IMR-90 (cell line): ENCODE results near the gene RET. TPM values are rescaled to one million over a fixed set of nuclear protein-coding genes. Genes with fewer than 3 reads are reported as not detected.

Experiments used
- ATAC-seq: fragments of 200-7000 bp; cut with Tn5 transposase; 2 replicates; pipeline ENCODE4 v1.9.1; 2020; ENCODE audit warnings: low read depth, mild to moderate bottlenecking, moderate library complexity
- BruUV-seq: library from RNA; stranded (reverse); fragments of 400-500 nt; replicated peaks from 2 replicates; lab custom pipeline; 2021; lab: Mats Ljungman, UMichigan
- CTCF ChIA-PET: fragments of 300-600 bp; formaldehyde crosslinking; extraction: SDS; loops from one replicate; lab custom pipeline; 2021; ENCODE audit warnings: antibody characterized with exemption; lab: Yijun Ruan, JAX
- POLR2A ChIA-PET: fragments of 300-600 bp; sonication (Branson Sonifier 250); formaldehyde crosslinking; loops from one replicate; lab custom pipeline; 2022; ENCODE audit warnings: antibody characterized with exemption; ENCODE audit not compliant: unreplicated experiment; lab: Charles Lee
- DNase-seq: peaks from one replicate; pipeline ENCODE4 v3.0.0; 2013
- H2AFZ ChIP-seq: replicated peaks from 2 replicates; pipeline ENCODE3; 2013; ENCODE audit warnings: low read length, mild to moderate bottlenecking; ENCODE audit not compliant: poor library complexity
- H2AK5ac ChIP-seq: 2 replicates; pipeline ENCODE4 v1.6.1; 2013; ENCODE audit warnings: low read depth, low read length, inconsistent platforms
- H2AK9ac ChIP-seq: replicated peaks from 2 replicates; pipeline ENCODE3; 2013; ENCODE audit warnings: mild to moderate bottlenecking, low read depth, low read length, moderate library complexity; ENCODE audit not compliant: poor library complexity
- H2BK120ac ChIP-seq: 2 replicates; pipeline ENCODE4 v1.6.1; 2013; ENCODE audit warnings: low read depth, low read length, inconsistent platforms
- H2BK15ac ChIP-seq: 3 replicates; pipeline ENCODE4 v1.6.1; 2013; ENCODE audit warnings: low read depth, low read length, inconsistent platforms
- H2BK20ac ChIP-seq: 2 replicates; pipeline ENCODE4 v1.6.1; 2013; ENCODE audit warnings: low read depth, mild to moderate bottlenecking, inconsistent platforms, low read length, moderate library complexity
- H2BK5ac ChIP-seq: 2 replicates; pipeline ENCODE4 v1.6.1; 2013; ENCODE audit warnings: mild to moderate bottlenecking, low read depth, low read length, inconsistent platforms; ENCODE audit not compliant: poor library complexity, severe bottlenecking
- H3K14ac ChIP-seq: replicated peaks from 2 replicates; pipeline ENCODE4 v1.6.1; 2013; ENCODE audit warnings: low read depth, low read length, inconsistent platforms
- H3K18ac ChIP-seq: 2 replicates; pipeline ENCODE4 v1.6.1; 2013; ENCODE audit warnings: low read depth, low read length, control low read depth
- H3K23ac ChIP-seq: 2 replicates; pipeline ENCODE4 v1.6.1; 2013; ENCODE audit warnings: low read depth, low read length, inconsistent platforms
- H3K27ac ChIP-seq: 2 replicates; pipeline ENCODE4 v1.5.1; 2013; ENCODE audit warnings: mild to moderate bottlenecking, control low read depth, low read length; ENCODE audit not compliant: insufficient read depth
- H3K27me3 ChIP-seq: 2 replicates; pipeline ENCODE4 v1.6.1; 2013; ENCODE audit warnings: low read length; ENCODE audit not compliant: control insufficient read depth, insufficient read depth
- H3K36me3 ChIP-seq: 2 replicates; pipeline ENCODE4 v1.6.1; 2013; ENCODE audit warnings: low read length, mixed read lengths; ENCODE audit not compliant: control insufficient read depth, insufficient read depth
- H3K4ac ChIP-seq: 2 replicates; pipeline ENCODE4 v1.6.1; 2013; ENCODE audit warnings: low read depth, low read length, inconsistent platforms
- H3K4me1 ChIP-seq: 2 replicates; pipeline ENCODE4 v1.6.1; 2013; ENCODE audit warnings: low read length, mixed read lengths; ENCODE audit not compliant: control insufficient read depth, insufficient read depth
- H3K4me2 ChIP-seq: 2 replicates; pipeline ENCODE4 v1.6.1; 2013; ENCODE audit warnings: low read depth, mild to moderate bottlenecking, control low read depth, low read length, moderate library complexity
- H3K4me3 ChIP-seq: 2 replicates; pipeline ENCODE4 v1.5.1; 2013; ENCODE audit warnings: low read depth, mild to moderate bottlenecking, control low read depth, low read length, moderate library complexity; ENCODE audit not compliant: insufficient read depth
- H3K56ac ChIP-seq: 2 replicates; pipeline ENCODE4 v1.6.1; 2013; ENCODE audit warnings: low read length, inconsistent platforms; ENCODE audit not compliant: insufficient read depth; ENCODE audit errors: extremely low read depth
- H3K79me1 ChIP-seq, 2 experiments: 2 replicates each; pipeline ENCODE4 v1.6.1; 2013; ENCODE audit warnings: low read length in 2 of 2, inconsistent platforms in 1 of 2, low read depth in 1 of 2
- H3K9ac ChIP-seq: 2 replicates; pipeline ENCODE4 v1.6.1; 2013; ENCODE audit warnings: low read depth, low read length, control low read depth
- H3K9me1 ChIP-seq: 2 replicates; pipeline ENCODE4 v1.6.1; 2013; ENCODE audit warnings: low read length, inconsistent platforms; ENCODE audit not compliant: insufficient read depth
- H3K9me3 ChIP-seq: 2 replicates; pipeline ENCODE4 v1.6.1; 2013; ENCODE audit warnings: low read length; ENCODE audit not compliant: control insufficient read depth, insufficient read depth
- H4K20me1 ChIP-seq: 2 replicates; pipeline ENCODE4 v1.6.1; 2013; ENCODE audit warnings: low read length, inconsistent platforms; ENCODE audit not compliant: insufficient read depth
- H4K5ac ChIP-seq: 2 replicates; pipeline ENCODE4 v1.6.1; 2013; ENCODE audit warnings: mild to moderate bottlenecking, low read depth, low read length, control low read depth
- H4K8ac ChIP-seq, 2 experiments: 2 replicates each; pipeline ENCODE4 v1.6.1; 2013; ENCODE audit warnings: low read depth in 2 of 2, low read length in 2 of 2, control low read depth in 1 of 2, inconsistent platforms in 1 of 2
- H4K91ac ChIP-seq: 2 replicates; pipeline ENCODE4 v1.6.1; 2013; ENCODE audit warnings: low read depth, low read length, inconsistent platforms; ENCODE audit not compliant: insufficient read depth
- CEBPB ChIP-seq: IDR thresholded peaks from 2 replicates; pipeline ENCODE4 v1.6.1; 2012; ENCODE audit warnings: low read depth, low read length, improper control_type of control experiment
- CHD1 ChIP-seq: IDR thresholded peaks from 2 replicates; pipeline ENCODE4 v1.6.1; 2012; ENCODE audit warnings: low read depth, low read length, improper control_type of control experiment
- CTCF ChIP-seq: conservative IDR thresholded peaks from 2 replicates; pipeline ENCODE4 v1.5.1; 2012; ENCODE audit warnings: mild to moderate bottlenecking, low read depth, low read length, improper control_type of control experiment
- ELK1 ChIP-seq: fragments of 150-350 bp; IDR thresholded peaks from 2 replicates; pipeline ENCODE4 v1.6.1; 2016; ENCODE audit warnings: low read depth, mild to moderate bottlenecking, low read length, moderate library complexity, borderline replicate concordance
- FOS ChIP-seq: fragments of 150-350 bp; IDR thresholded peaks from 2 replicates; pipeline ENCODE4 v1.6.1; 2016; ENCODE audit warnings: low read depth, low read length
- MAFK ChIP-seq: IDR thresholded peaks from 2 replicates; pipeline ENCODE4 v1.6.1; 2012; ENCODE audit warnings: low read depth, low read length, improper control_type of control experiment
- MAZ ChIP-seq: IDR thresholded peaks from 2 replicates; pipeline ENCODE4 v1.6.1; 2012; ENCODE audit warnings: low read depth, mild to moderate bottlenecking, low read length, improper control_type of control experiment, moderate library complexity, borderline replicate concordance
- MXI1 ChIP-seq: IDR thresholded peaks from 2 replicates; pipeline ENCODE4 v1.6.1; 2012; ENCODE audit warnings: low read depth, mild to moderate bottlenecking, low read length, moderate library complexity, borderline replicate concordance
- NFE2L2 ChIP-seq: fragments of 150-350 bp; IDR thresholded peaks from 2 replicates; pipeline ENCODE4 v1.6.1; 2016; ENCODE audit warnings: low read depth, mild to moderate bottlenecking, low read length
- POLR2A ChIP-seq: IDR thresholded peaks from 2 replicates; pipeline ENCODE4 v1.6.1; 2012; ENCODE audit warnings: mild to moderate bottlenecking, low read depth, low read length
- RAD21 ChIP-seq: IDR thresholded peaks from 2 replicates; pipeline ENCODE4 v1.6.1; 2012; ENCODE audit warnings: low read length, improper control_type of control experiment
- RCOR1 ChIP-seq: IDR thresholded peaks from 2 replicates; pipeline ENCODE4 v1.6.1; 2012; ENCODE audit warnings: mild to moderate bottlenecking, low read length, improper control_type of control experiment; ENCODE audit not compliant: insufficient replicate concordance
- RFX5 ChIP-seq: IDR thresholded peaks from 2 replicates; pipeline ENCODE4 v1.8.0; 2012; ENCODE audit warnings: low read depth, mild to moderate bottlenecking, low read length, moderate library complexity
- SMC3 ChIP-seq: fragments of 150-350 bp; IDR thresholded peaks from 2 replicates; pipeline ENCODE4 v1.6.1; 2016; ENCODE audit warnings: low read depth, mild to moderate bottlenecking, antibody characterized with exemption, low read length, moderate library complexity
- whole genome bisulfite sequencing, 2 experiments: methylation state at CpG; one replicate each; pipeline versions ENCODE4 v1.1.5 to v1.1.7; 2013; ENCODE audit warnings: missing lambda C conversion rate in 2 of 2; ENCODE audit not compliant: insufficient read length in 1 of 2; ENCODE audit errors: extremely low coverage in 2 of 2; 5-methylcytosine and 5-hydroxymethylcytosine counted together
- dilution Hi-C: fragments of 300-500 bp; cut with HindIII; formaldehyde crosslinking; loops from one replicate; pipeline ENCODE4 v1.14.3; 2018; ENCODE audit warnings: low sequenced_read_pairs; ENCODE audit not compliant: unreplicated experiment
- in situ Hi-C: fragments of 300-500 bp; cut with MboI; formaldehyde crosslinking; loops from 3 replicates; pipeline ENCODE4 v1.14.3; 2019; ENCODE audit warnings: low sequenced_read_pairs, inconsistent platforms, mixed read lengths
- intact Hi-C: fragments of 100-400 bp; cut with micrococcal nuclease; formaldehyde crosslinking; loops from 2 replicates; pipeline ENCODE4 v1.10.0; 2022
- polyA plus RNA-seq, 3 experiments: library from polyadenylated mRNA; depleted of rRNA; stranded (reverse); fragments of >200 nt; gene quantifications; 2 replicates each; pipeline ENCODE4 v1.2.3, GENCODE V29; 2012; ENCODE audit warnings: low replicate concordance in 1 of 3
- total RNA-seq: library from RNA; depleted of rRNA; stranded (reverse); fragments of >200 nt; gene quantifications from 2 replicates; pipeline ENCODE4 v1.2.3, GENCODE V29; 2012
- TF ChIP-seq, protein P1 (sequence below): fragments of 150-350 bp; IDR thresholded peaks from 2 replicates; pipeline ENCODE4 v1.6.1; 2017; ENCODE audit warnings: mild to moderate bottlenecking, antibody characterized with exemption, low read length, low read depth

The RET gene
- total and polyA plus RNA-seq, 2 of the 4 experiments (the other 2 are of a cell fraction), result 0.10 to 0.18 TPM

- Histone ChIP-seq H2BK120ac (no peak overlapping the region), H3K23ac (no peak overlapping the region), H2BK20ac (no peak overlapping the region), H3K79me1 (no peaks in the 10 kb centered on the region), H3K4me1 (peaks cover 15% of the 10 kb centered on the region), H3K14ac (no peak overlapping the region), H2AK5ac (no peak overlapping the region), H4K5ac (no peak overlapping the region), H2AK9ac (no peak overlapping the region), H4K8ac (no peak overlapping the region), H3K4me3 (no peak overlapping the region), H3K18ac (no peak overlapping the region), H4K91ac (no peak overlapping the region), H3K4me2 (no peak overlapping the region), H3K56ac (no peak overlapping the region), H3K4ac (no peak overlapping the region), H3K9me3 (no peaks in the 10 kb centered on the region), H3K9me1 (peaks cover 13% of the 10 kb centered on the region), H2BK15ac (no peak overlapping the region), H3K27me3 (peaks cover 16% of the 10 kb centered on the region), H3K9ac (no peak overlapping the region), H2BK5ac (no peak overlapping the region), H3K36me3 (no peaks in the 10 kb centered on the region), H2AFZ (no peak overlapping the region), H3K27ac (no peak overlapping the region), H4K20me1 (peaks cover 3% of the 10 kb centered on the region; the same call in 1 of the 2 replicates)
- in situ Hi-C loops (loop anchor here (25.0 kb wide), 1 partner anchor 1861 kb away; the partner anchor contains the start of gene DEPP1), intact Hi-C loops (no loop called here), dilution Hi-C loops (no loop called here)
- ATAC-seq (no peak), DNase-seq (no peak)
- ChIA-PET CTCF (no interaction called here), POLR2A (no interaction called here)
- 89% methylated on average over 7 of the region's 23 CpGs; no CpG with 5 or more reads in 1 of the 2 experiments for WGBS, 2 experiments
- BruUV-seq, result no TSS peak
- TF ChIP-seq, protein P1, sequence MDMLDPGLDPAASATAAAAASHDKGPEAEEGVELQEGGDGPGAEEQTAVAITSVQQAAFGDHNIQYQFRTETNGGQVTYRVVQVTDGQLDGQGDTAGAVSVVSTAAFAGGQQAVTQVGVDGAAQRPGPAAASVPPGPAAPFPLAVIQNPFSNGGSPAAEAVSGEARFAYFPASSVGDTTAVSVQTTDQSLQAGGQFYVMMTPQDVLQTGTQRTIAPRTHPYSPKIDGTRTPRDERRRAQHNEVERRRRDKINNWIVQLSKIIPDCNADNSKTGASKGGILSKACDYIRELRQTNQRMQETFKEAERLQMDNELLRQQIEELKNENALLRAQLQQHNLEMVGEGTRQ, result no peak
- TF ChIP-seq POLR2A (no peak), RFX5 (no peak), CEBPB (no peak), NFE2L2 (no peak), ELK1 (no peak), CHD1 (no peak), FOS (no peak), RAD21 (no peak), SMC3 (no peak), MXI1 (no peak), RCOR1 (no peak), MAFK (no peak), MAZ (no peak), CTCF (no peak)
Measured at GRCh38 chr10:43125881-43126731, 49.2 kb downstream of the RET start.
